ENCODE results near the gene ZXDB.
"Not testable (repeated sequence)": the region's sequence is repeated elsewhere in the genome, so short reads cannot be mapped to it uniquely, and the experiment has no call there.

The ZXDB gene
- 29.0 to 57.4 reads per million in 2 donors for total RNA-seq

DNA sequence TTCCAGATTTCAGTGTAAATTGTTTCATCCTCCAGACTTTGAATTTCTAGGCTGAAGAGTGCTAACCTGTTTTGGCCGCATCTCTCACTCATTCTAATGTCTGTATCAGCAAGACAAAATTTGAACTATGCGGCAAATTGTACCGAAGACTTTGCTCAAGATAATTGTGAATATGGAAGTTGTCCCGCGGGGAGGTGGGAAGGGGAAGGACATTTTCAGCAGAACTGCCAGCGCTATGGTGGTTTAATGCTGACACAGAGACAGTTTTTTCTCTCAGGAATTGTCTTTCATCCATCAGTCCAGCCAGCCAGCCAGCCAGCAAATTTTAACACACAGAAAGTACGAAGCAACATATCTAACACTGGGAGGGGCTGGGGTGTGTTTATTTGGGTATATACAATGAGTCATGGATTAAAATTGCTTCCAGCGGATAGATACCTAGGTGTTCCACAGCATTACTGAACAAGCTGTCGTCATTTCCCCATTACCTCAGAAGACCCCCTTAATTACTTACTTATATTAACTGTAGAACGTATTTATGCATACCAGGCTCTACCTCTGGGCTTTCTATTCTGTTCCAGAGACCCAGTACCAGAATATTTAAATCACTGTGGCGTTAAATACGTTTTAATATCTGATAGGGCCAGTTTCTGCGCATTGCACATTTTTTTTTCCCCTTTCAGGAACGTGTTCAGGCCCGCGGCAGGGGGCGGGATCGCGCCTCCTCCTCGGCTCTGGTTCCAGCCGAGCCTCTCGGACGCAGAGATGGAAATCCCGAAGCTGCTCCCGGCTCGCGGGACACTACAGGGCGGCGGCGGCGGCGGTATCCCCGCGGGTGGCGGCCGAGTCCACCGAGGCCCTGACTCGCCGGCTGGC is at the start of gene ZXDB:
TSS of gene ZXDB (plus strand) at position 728 of the 876 bp plus-strand sequence. CDS start at position 766, 38 bp downstream.
- not testable (repeated sequence) for DNase-seq

DNA sequence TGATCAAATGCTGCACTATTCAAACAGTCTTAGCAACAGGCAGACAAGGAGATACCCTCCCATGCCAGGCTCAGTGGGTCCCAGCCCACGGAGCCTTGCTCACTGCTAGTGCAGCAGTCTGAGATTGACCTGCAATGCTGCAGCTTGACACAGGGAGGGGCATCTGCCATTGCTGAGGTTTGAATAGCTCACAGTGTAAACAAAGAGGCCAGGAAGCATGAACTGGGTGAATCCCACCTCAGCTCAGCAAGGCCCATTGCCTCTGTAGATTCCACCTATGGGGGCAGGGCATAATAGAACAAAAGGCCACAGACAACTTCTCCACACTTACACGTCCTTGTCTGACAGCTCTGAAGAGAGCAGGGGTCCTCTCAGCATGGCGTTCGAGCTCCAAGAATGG is 26.6 kb upstream of the ZXDB start:
- DNase-seq: no peak

DNA sequence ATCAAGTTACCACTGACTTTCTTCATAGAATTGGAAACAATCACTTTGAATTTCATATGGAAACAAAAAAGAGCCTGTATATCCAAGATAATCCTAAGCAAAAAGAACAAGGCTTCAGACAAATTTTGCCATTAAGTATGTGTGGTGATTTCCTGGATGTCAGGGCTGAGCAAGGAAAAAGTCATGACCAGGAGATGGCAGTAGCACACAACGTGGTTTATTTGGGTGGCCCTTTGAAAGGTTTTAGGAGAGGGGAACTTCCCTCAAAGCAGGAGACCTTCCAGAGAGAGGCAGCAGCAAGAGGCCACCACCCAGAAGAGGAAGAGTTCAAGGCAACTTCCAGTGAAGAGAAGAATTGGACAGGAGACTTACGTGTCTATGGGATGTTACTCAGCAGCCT is 18.1 kb upstream of the ZXDB start:
- DNase-seq: no peak

DNA sequence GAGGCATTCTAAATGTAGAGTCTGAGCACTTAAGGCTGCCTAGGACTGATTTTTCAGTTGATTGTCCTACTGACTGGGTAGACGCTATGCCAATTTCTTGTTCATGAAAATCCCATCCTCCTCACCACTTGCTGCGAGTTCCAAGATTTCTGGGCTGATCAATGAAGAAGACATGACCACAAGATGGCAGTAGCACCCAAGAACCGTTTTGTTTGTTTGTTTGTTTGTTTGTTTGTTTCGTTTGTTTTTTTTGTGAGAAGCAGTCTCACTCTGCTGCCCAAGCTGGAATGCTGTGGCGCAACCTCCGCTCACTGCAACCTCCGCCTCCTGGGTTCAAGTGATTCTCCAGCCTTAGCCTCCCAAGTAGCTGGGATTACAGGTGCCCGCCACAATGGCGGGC is 8.9 kb upstream of the ZXDB start:
- not testable (repeated sequence) for DNase-seq

DNA sequence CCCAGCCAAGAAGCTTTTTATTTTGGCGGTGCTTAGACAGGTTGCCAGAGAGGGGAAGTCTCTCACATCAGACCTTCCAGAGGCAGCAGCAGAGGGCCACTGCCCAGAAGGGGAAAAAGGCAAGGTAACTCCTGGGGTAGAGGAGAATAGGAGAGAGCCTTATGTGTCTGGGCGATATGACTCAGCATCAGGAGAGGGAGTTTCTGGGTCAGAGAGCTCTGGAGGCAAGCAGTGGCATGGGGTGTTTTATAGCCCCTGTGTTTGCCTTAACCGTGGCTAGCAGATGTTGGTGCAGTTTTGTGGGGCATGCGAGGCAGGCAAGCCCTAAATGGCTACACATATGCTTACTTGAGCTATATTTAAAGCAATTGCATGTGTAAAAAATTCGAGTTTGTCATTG is 8.3 kb upstream of the ZXDB start:
- DNase-seq: no peak

DNA sequence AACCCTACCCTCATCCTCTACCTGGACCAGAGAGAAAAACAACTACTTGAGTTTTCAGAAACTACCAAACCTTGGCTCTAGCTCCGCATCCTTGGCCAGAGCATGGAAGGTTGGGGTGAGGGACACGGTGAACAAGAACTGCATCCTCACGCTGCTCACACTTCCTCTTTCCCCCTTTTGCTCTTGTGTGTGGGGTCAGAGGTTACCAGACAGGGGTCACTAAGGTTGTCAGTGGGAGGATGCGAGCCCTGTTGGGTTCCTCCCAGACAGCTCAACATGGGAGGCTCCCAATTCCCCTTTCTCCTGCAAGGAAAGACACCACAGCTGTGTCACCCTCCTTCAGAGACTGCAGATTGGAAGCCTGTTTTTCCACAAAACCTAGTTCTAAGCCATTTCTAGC is 5.5 kb upstream of the ZXDB start:
- no peak for DNase-seq

DNA sequence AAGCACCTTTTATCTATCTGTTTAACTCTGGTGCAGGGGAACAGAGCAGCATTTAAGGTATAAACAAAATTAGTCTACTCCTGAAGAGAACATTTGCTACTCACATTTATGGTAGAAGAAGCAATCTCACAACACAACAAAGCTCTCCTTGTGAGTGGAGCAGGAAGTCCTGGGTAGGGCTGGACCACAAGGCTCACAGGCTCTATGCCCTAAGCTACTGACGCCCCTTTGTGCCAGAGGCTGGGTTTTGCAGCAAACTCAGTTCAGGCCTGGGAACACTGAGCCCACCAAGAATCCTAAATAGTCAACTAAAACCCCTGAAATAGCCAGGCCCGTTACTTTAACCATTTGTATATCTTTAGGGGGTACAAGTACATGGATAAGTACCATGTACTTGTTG is 4.7 kb upstream of the ZXDB start:
- DNase-seq: no peak

DNA sequence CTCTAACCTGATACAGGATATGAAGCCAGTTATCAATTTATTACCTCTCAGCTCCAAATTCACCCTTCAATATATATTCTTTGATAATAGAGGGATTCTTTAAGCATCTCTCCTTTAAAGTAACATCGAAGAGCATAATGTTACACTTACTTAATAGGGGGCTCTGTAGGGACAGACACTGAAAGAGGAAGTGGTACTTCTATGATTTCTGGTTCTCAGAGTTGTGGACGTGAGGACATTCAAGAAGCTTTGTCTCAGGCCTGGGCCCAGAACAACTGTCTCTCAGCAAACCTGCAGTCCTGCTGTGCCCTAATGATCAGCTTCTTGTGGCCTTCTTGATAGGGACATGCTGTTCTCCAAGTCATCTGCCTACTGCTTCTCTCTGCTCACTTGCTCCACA is 4.2 kb upstream of the ZXDB start:
- DNase-seq: no peak

DNA sequence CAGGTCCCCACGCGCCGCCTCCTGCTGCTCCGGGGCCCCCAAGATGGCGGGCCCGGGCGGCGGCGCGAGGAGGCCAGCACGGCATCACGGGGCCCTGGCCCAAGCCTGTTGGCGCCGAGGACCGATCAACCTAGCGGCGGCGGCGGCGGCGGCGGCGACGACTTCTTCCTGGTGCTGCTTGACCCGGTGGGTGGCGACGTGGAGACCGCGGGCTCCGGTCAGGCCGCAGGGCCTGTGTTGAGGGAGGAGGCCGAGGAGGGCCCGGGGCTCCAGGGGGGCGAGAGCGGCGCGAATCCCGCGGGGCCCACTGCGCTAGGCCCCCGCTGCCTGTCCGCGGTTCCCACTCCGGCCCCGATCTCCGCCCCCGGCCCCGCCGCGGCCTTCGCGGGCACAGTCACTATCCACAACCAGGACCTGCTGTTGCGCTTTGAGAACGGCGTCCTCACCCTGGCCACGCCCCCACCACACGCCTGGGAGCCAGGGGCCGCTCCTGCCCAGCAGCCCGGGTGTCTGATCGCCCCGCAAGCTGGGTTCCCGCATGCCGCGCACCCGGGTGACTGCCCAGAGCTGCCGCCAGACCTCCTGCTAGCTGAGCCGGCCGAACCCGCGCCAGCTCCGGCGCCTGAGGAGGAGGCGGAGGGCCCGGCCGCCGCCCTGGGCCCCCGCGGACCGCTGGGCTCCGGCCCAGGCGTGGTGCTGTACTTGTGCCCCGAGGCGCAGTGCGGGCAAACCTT is 516 bp downstream of the ZXDB start:
- DNase-seq: not testable (repeated sequence)

DNA sequence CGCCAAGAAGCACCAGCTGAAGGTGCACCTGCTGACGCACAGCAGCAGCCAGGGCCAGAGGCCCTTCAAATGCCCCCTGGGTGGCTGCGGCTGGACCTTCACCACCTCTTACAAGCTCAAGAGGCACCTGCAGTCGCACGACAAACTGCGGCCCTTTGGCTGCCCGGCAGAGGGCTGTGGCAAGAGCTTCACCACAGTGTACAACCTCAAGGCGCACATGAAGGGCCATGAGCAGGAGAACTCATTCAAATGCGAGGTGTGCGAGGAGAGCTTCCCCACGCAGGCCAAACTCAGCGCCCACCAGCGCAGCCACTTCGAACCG is 1.0 kb downstream of the ZXDB start:
- not testable (repeated sequence) for DNase-seq

DNA sequence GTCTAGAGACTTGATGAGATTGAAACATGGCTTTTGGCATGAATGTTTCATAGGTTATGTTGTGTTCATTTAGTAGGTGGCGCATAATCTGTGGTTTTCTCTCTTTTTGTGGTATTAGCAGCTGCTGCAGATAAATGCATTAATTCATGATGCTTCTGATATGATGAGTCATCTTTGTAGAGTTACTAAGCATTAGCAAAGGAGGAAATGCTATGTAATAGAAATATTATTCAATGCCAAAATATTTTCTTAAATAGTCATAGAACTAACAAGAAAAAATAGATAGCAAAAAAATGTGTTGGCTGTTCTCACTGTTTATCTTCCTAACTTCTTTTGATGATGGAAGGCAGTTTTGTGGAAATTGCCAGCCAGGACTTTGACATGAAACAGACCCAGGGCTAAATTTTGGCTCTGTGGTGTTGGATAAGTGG is 3.6 kb downstream of the ZXDB start:
- DNase-seq: no peak

DNA sequence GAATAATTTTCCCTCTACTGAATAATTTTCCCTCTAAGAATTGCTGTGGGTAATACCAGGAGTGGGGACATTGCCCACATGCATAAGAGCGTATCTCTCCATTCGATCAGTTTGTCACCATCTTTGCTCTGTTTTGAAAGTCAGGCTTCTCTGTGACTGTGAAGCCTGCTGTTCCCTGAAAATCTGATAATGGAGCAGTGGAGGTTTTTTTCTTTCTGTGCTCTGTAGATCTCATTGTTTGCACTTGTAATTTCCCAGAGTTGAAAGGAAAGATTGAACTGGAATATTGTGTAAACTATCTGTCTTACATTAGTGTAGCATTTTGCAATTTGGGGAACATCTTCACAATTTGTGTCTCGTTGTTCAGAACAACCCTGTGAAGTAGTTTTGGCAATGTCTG is 4.3 kb downstream of the ZXDB start:
- DNase-seq: no peak

DNA sequence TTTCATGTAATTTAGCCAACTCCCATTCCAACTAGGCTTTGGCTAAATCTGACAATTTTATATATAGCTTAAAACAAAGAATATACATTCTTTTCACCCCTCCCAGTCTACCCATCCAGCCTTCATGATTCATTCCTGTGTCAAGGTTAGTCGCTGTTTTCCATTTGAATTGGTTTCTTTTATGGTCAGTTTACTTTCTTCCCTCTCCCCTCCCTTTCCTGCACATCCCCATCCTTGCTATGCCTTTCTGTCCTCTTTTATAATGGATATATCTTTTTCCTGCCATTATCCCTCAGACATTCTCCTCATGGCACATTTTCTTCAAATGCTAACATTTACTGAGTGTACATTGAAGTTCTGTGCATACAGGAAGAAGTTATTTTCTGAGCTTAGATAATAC is 4.7 kb downstream of the ZXDB start:
- DNase-seq: no peak

DNA sequence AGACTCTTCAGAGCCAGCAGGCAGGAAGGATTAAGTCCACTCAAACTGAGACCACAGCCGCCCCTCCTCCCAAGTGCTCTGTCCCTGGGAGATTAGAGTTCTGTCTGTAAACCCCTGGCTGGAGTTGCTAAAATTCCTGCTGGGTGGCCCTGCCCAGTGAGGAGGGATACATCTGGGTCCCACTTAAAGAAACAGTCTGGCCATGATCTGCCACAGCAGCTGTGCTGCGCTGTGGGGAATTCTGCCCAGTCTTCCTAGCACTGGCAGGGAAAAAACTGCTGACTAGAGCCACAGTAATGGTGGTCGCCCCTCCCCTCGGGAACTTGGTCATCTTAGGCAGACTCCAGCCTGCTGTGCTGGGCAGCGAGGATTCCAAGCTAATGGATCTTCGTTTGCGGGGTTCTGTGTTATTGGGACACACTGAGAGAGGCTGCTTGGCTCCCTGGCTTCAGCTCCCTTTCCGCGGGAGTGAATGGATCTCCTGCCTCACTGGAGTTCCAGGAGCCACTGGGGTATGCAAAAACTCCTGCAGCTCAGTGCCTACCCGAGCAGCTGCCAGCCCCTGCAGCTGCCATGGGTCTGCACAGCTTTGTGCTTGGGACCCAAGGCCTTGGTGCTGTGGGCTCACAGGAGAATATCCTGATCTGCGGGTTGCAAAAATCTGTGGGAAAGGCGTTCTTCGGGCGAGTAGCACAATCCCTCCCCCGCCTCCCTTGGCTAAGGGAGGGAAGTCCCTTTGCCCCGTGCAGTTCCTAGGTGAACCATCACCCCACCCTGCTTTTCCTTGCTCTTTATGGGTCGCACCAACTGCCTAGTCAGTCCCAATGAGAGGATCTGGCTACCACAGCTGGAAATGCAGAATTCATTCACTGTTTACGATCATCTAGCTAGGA is 15.7 kb downstream of the ZXDB start:
- no peak for DNase-seq

DNA sequence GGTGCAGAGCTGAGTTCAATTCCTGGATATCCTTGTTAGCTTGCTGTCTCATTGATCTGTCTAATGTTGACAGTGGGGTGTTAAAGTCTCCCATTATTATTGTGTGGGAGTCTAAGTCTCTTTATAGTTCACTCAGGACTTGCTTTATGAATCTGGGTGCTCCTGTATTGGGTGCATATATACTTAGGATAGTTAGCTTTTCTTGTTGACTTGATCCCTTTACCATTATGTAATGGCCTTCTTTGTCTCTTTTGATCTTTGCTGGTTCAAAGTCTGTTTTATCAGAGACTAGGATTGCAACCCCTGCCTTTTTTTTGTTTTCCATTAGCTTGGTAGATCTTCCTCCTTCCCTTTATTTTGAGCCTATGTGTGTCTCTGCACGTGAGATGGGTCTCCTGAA is 21.5 kb downstream of the ZXDB start:
- not testable (repeated sequence) for DNase-seq

DNA sequence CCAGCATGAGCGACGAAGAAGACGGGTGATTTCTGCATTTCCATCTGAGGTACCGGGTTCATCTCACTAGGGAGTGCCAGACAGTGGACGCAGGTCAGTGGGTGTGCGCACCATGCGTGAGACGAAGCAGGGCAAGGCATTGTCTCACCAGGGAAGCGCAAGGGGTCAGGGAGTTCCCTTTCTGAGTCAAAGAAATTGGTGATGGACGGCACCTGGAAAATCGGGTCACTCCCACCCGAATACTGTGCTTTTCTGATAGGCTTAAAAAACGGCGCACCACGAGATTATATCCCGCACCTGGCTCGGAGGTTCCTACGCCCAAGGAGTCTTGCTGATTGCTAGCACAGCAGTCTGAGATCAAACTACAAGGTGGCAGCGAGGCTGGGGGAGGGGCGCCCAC is 37.6 kb downstream of the ZXDB start:
- not testable (repeated sequence) for DNase-seq

DNA sequence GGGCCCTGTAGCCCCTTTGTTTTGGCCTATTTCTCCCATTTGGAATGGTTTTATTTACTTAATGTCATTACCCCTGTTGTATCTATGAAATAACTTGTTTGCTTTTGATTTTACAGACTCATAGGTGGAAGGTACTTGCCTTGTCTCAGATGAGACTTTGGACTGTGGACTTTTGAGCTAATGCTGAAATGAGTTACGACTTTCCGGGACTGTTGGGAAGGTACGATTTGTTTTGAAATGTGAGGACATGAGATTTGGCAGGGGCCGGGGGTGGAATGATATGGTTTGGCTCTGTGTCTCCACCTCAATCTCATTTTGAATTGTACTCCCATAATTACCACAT is 48.8 kb downstream of the ZXDB start:
- DNase-seq: no peak

DNA sequence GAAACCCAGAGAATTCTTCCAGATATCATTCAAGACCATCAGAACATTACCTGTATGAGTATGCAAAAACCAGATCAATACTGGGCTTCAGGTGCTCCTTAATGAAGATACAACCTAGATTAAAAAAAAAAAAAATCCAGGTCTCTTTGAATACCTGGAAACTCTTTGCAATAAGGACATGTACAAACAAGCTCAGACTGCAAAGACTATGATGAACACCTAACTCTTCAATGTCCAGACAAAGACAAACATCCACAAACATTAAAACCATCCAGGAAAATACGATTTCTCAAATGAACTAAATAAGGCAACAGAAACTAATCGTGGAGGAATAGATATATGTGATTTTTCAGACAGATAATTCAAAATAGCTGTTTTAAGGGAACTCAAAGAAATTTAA is 49.5 kb downstream of the ZXDB start:
- DNase-seq: no peak

DNA sequence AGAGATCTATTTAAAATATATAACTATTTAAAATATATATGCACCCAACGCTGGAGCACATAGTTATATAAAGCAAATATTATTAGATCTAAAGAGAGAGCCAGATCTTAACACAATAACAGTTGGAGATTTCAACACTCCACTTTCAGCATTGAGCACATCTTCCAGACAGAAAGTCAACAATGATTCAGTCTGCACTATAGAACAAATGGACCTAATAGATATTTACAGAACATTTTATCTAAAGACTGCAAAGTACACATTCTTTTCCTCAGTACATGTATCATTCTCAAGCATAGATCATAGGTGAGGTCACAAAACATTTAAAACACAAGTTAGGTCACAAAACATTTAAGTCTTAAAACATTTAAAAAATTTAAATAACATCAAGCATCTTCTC is 51.9 kb downstream of the ZXDB start:
- DNase-seq: no peak

DNA sequence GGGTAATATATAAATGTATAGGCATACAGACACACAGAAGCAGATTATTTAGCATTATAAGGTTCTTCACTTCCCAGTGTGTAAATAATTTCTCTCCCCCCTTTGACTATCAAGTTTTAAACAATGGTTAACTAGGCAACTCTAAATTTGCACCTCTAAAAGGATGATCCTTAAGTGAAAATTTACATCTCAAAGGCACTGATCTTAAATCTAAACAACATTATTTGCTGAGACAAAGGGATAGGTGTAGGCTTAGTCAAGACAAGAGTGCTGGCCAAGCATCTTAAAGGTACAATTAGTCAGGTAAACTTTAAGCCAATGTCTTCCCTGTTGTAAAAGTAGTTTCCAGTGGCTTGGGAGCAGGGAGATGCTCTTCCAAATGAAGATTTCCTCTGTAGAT is 55.2 kb downstream of the ZXDB start:
- DNase-seq: no peak

Data from T-helper 9 cell (primary cell).